ENCODE results near the gene DARS2.
"Not testable (repeated sequence)": the region's sequence is repeated elsewhere in the genome, so short reads cannot be mapped to it uniquely, and the experiment has no call there.

Gene DARS2

GRCh38 chr1:173827611-173828010 lies 3.1 kb downstream of the DARS2 start:
- H3K9me3 ChIP-seq (ENCODE audit: control insufficient read depth, low read length): no peaks in the 10 kb centered on the region
- no peaks in the 10 kb centered on the region for H3K36me3 ChIP-seq (ENCODE audit: control insufficient read depth, insufficient read depth, low read length)
- H3K4me3 ChIP-seq (ENCODE audit: low read length): no peak overlapping the region
- no peaks in the 10 kb centered on the region for H3K27me3 ChIP-seq (ENCODE audit: control insufficient read depth, insufficient read depth, low read length)
- peaks cover 8% of the 10 kb centered on the region for H3K4me1 ChIP-seq (ENCODE audit: control insufficient read depth, insufficient read depth, low read length)
- no peak overlapping the region for H3K9ac ChIP-seq (ENCODE audit: low read length)

- no peak overlapping the region for H3K9ac ChIP-seq (ENCODE audit: low read length)
- no peaks in the 10 kb centered on the region for H3K36me3 ChIP-seq (ENCODE audit: control insufficient read depth, insufficient read depth, low read length)
- no peaks in the 10 kb centered on the region for H3K9me3 ChIP-seq (ENCODE audit: control insufficient read depth, low read length)
- H3K27me3 ChIP-seq (ENCODE audit: control insufficient read depth, insufficient read depth, low read length): no peaks in the 10 kb centered on the region
- no peak overlapping the region for H3K4me3 ChIP-seq (ENCODE audit: low read length)
- no peaks in the 10 kb centered on the region for H3K4me1 ChIP-seq (ENCODE audit: control insufficient read depth, insufficient read depth, low read length)
Measured at GRCh38 chr1:173832748-173833147, 8.3 kb downstream of the DARS2 start.

DNA sequence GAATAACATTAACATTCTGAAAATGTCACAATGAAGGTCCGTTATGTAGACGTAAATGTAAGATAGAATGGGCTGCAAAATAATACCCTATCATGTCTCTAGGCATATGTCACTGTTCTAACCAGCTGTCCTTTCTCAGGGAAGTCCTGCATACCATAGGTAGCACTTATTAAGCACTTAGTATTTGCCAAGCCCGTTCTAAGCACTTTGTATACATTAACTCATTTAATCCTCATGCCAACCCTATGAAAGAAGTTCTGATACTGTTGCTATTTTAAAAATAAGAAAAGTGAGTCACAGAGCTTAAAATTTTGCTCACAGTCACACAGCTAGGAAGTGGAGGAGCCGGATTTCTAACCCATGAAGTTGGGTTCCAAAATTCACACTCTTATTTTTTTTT lies 27.6 kb downstream of the DARS2 start:
- Histone ChIP-seq H3K4me1 (ENCODE audit: control insufficient read depth, insufficient read depth, low read length) (no peaks in the 10 kb centered on the region), H3K9ac (ENCODE audit: low read length) (no peak overlapping the region), H3K9me3 (ENCODE audit: control insufficient read depth, low read length) (no peaks in the 10 kb centered on the region), H3K36me3 (ENCODE audit: control insufficient read depth, insufficient read depth, low read length) (no peaks in the 10 kb centered on the region), H3K27me3 (ENCODE audit: control insufficient read depth, insufficient read depth, low read length) (no peaks in the 10 kb centered on the region), H3K4me3 (ENCODE audit: low read length) (no peak overlapping the region)

DNA sequence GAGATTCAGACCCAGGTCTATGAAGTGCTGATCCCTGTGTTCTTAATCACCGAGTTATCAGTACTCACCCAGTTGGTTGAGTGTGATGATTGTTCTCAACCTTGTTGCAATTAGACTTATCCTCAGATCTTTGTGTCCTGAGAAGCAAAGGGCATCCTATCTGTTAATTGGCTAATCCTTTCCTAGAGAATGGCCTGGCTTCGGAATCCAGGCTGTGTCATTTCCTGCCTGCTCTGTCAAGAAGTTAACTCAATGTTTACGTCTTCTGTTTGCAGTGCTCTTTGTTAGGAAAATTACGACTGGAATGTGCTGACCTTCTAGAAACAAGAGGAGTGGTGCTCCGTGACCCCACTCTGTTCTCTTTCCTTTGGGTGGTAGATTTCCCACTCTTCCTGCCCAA lies 28.6 kb downstream of the DARS2 start:
- Histone ChIP-seq H3K4me3 (ENCODE audit: low read length) (no peak overlapping the region), H3K9me3 (ENCODE audit: control insufficient read depth, low read length) (no peaks in the 10 kb centered on the region), H3K9ac (ENCODE audit: low read length) (no peak overlapping the region), H3K4me1 (ENCODE audit: control insufficient read depth, insufficient read depth, low read length) (no peaks in the 10 kb centered on the region), H3K27me3 (ENCODE audit: control insufficient read depth, insufficient read depth, low read length) (no peaks in the 10 kb centered on the region), H3K36me3 (ENCODE audit: control insufficient read depth, insufficient read depth, low read length) (no peaks in the 10 kb centered on the region)

GRCh38 chr1:173856014-173856413 lies 31.5 kb downstream of the DARS2 start:
- no peak overlapping the region for H3K9ac ChIP-seq (ENCODE audit: low read length)
- H3K9me3 ChIP-seq (ENCODE audit: control insufficient read depth, low read length): no peaks in the 10 kb centered on the region
- no peaks in the 10 kb centered on the region for H3K4me1 ChIP-seq (ENCODE audit: control insufficient read depth, insufficient read depth, low read length)
- H3K27me3 ChIP-seq (ENCODE audit: control insufficient read depth, insufficient read depth, low read length): no peaks in the 10 kb centered on the region
- no peak overlapping the region for H3K4me3 ChIP-seq (ENCODE audit: low read length)
- H3K36me3 ChIP-seq (ENCODE audit: control insufficient read depth, insufficient read depth, low read length): no peaks in the 10 kb centered on the region

DNA sequence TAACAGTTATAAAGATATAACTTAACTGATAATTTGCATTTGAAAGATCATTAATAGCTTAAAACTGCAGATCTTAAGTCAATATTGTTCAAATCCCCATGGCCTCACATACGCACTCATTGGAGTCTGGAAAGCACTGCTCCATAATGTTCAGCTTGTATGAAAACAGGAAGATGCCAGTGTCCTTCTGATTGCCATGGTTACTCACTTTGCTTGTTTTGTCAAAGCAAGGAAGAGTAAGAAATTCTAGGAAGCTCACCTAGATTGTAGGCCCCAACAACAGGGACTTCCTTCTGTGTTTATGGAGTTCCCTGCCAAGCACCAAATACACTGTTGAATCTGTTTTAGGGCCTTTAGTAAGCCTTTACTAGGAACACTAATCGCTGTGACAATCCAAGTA lies 32.4 kb downstream of the DARS2 start:
- Histone ChIP-seq H3K27me3 (ENCODE audit: control insufficient read depth, insufficient read depth, low read length) (no peaks in the 10 kb centered on the region), H3K9me3 (ENCODE audit: control insufficient read depth, low read length) (no peaks in the 10 kb centered on the region), H3K4me1 (ENCODE audit: control insufficient read depth, insufficient read depth, low read length) (no peaks in the 10 kb centered on the region), H3K36me3 (ENCODE audit: control insufficient read depth, insufficient read depth, low read length) (no peaks in the 10 kb centered on the region), H3K9ac (ENCODE audit: low read length) (no peak overlapping the region), H3K4me3 (ENCODE audit: low read length) (no peak overlapping the region)

DNA sequence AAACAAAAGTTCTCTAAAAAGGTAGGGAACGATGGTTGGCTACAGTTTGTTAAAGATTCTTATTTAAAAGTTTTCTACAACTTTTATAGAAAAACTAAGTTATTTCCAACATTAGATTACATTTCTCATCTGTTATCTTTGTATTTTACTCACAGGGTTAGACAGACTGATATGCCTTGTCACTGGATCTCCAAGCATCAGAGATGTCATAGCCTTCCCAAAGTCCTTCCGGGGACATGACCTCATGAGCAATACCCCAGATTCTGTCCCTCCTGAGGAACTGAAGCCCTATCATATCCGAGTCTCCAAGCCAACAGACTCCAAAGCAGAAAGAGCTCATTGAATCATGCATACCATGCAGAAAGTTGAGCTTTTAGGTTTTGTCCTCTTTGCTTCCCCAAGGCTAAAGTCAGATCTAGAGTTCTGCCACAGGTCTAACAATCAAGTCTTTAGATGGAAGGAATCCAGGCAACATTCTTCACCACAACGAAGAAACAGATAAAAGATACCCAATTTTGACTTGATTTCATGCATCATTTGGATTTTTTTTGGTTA lies 33.0 kb downstream of the DARS2 start:
- no peaks in the 10 kb centered on the region for H3K27me3 ChIP-seq (ENCODE audit: control insufficient read depth, insufficient read depth, low read length)
- H3K4me3 ChIP-seq (ENCODE audit: low read length): no peak overlapping the region
- H3K36me3 ChIP-seq (ENCODE audit: control insufficient read depth, insufficient read depth, low read length): no peaks in the 10 kb centered on the region
- no peaks in the 10 kb centered on the region for H3K9me3 ChIP-seq (ENCODE audit: control insufficient read depth, low read length)
- no peaks in the 10 kb centered on the region for H3K4me1 ChIP-seq (ENCODE audit: control insufficient read depth, insufficient read depth, low read length)
- H3K9ac ChIP-seq (ENCODE audit: low read length): no peak overlapping the region

- H3K4me3 ChIP-seq (ENCODE audit: low read length); H3K9me3 ChIP-seq (ENCODE audit: control insufficient read depth, low read length); H3K4me1 ChIP-seq (ENCODE audit: control insufficient read depth, insufficient read depth, low read length); H3K9ac ChIP-seq (ENCODE audit: low read length); H3K27me3 ChIP-seq (ENCODE audit: control insufficient read depth, insufficient read depth, low read length); H3K36me3 ChIP-seq (ENCODE audit: control insufficient read depth, insufficient read depth, low read length): not testable (repeated sequence)
Measured at GRCh38 chr1:173859547-173859946, 35.1 kb downstream of the DARS2 start.

GRCh38 chr1:173860065-173860464 lies 35.6 kb downstream of the DARS2 start:
- H3K27me3 ChIP-seq (ENCODE audit: control insufficient read depth, insufficient read depth, low read length): no peaks in the 10 kb centered on the region
- H3K36me3 ChIP-seq (ENCODE audit: control insufficient read depth, insufficient read depth, low read length): peaks cover 3% of the 10 kb centered on the region
- H3K9me3 ChIP-seq (ENCODE audit: control insufficient read depth, low read length): no peaks in the 10 kb centered on the region

GRCh38 chr1:173861731-173862145 lies 37.3 kb downstream of the DARS2 start:
- Histone ChIP-seq H3K4me3 (ENCODE audit: low read length) (no peak overlapping the region), H3K36me3 (ENCODE audit: control insufficient read depth, insufficient read depth, low read length) (peaks cover 9% of the 10 kb centered on the region), H3K4me1 (ENCODE audit: control insufficient read depth, insufficient read depth, low read length) (no peaks in the 10 kb centered on the region), H3K9ac (ENCODE audit: low read length) (no peak overlapping the region), H3K27me3 (ENCODE audit: control insufficient read depth, insufficient read depth, low read length) (no peaks in the 10 kb centered on the region), H3K9me3 (ENCODE audit: control insufficient read depth, low read length) (no peaks in the 10 kb centered on the region)

More at GRCh38 chr1:173860065-173860464, 35.6 kb downstream of the DARS2 start:
- Histone ChIP-seq H3K9ac (ENCODE audit: low read length) (no peak overlapping the region), H3K4me1 (ENCODE audit: control insufficient read depth, insufficient read depth, low read length) (no peaks in the 10 kb centered on the region), H3K4me3 (ENCODE audit: low read length) (no peak overlapping the region)

- H3K4me1 ChIP-seq (ENCODE audit: control insufficient read depth, insufficient read depth, low read length); H3K36me3 ChIP-seq (ENCODE audit: control insufficient read depth, insufficient read depth, low read length); H3K9ac ChIP-seq (ENCODE audit: low read length); H3K27me3 ChIP-seq (ENCODE audit: control insufficient read depth, insufficient read depth, low read length); H3K9me3 ChIP-seq (ENCODE audit: control insufficient read depth, low read length); H3K4me3 ChIP-seq (ENCODE audit: low read length): not testable (repeated sequence)
Measured at GRCh38 chr1:173862146-173862768, 37.8 kb downstream of the DARS2 start.

DNA sequence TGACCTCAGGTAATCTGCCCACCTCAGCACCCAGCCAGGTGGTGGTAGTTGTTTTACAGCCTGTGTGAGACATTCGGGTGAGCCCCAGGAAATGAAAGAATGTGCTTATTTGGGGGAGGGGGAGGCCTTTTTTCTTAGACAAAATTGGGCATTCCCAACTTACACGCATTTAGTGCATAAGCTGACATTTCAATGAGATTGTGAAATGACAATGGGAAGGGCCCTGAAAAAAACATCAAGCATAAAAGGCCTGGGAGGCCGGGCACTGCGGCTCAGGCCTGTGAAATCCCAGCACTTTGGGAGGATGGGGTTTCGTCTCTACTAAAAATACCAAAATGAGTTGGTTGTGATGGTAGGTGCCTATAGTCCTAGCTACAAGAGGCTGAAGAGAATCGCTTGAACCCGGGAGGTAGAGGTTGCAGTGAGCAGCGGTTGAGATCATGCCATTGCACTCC lies 38.3 kb downstream of the DARS2 start:
- H3K4me1 ChIP-seq (ENCODE audit: control insufficient read depth, insufficient read depth, low read length): no peaks in the 10 kb centered on the region
- no peak overlapping the region for H3K9ac ChIP-seq (ENCODE audit: low read length)
- no peaks in the 10 kb centered on the region for H3K9me3 ChIP-seq (ENCODE audit: control insufficient read depth, low read length)
- peaks cover 9% of the 10 kb centered on the region for H3K36me3 ChIP-seq (ENCODE audit: control insufficient read depth, insufficient read depth, low read length)
- no peak overlapping the region for H3K4me3 ChIP-seq (ENCODE audit: low read length)
- H3K27me3 ChIP-seq (ENCODE audit: control insufficient read depth, insufficient read depth, low read length): no peaks in the 10 kb centered on the region

Data from mucosa of stomach (tissue), 1 donor.